Endothelial cell of umbilical vein (primary cell): ENCODE results near the gene COL26A1. TPM values are rescaled to one million over a fixed set of nuclear protein-coding genes. Genes with fewer than 3 reads are reported as not detected.

ENCODE experiments used
- BruUV-seq: library from RNA; stranded (reverse); fragments of 400-500 nt; replicated peaks from 2 replicates; lab custom pipeline; 2021; lab: Mats Ljungman, UMichigan
- CTCF ChIA-PET: fragments of 300-600, 350-600 bp; sonication (Branson Sonifier 250); formaldehyde crosslinking; loops from one replicate; lab custom pipeline; 2021; ENCODE audit warnings: antibody characterized with exemption, inconsistent platforms; lab: Charles Lee
- POLR2A ChIA-PET: fragments of 300-600, 350-600 bp; sonication (Branson Sonifier 250); formaldehyde crosslinking; loops from one replicate; lab custom pipeline; 2021; ENCODE audit warnings: antibody characterized with exemption, inconsistent platforms; lab: Charles Lee
- DNase-seq: peaks from one replicate; pipeline ENCODE4 v3.0.0-alpha.2; 2011; ENCODE audit warnings: low read depth, low spot score
- FAIRE-seq: peaks from 2 replicates; lab custom pipeline; 2011; peaks lifted over from hg19 to GRCh38; lab: Jason Lieb, UNC
- H2AFZ ChIP-seq: 2 replicates; pipeline ENCODE4 v1.6.0; 2012; ENCODE audit warnings: low read depth, low read length, control low read depth, inconsistent platforms
- H3K27ac ChIP-seq: 2 replicates; pipeline ENCODE4 v1.5.1; 2011; ENCODE audit warnings: low read depth, mild to moderate bottlenecking, control low read depth, low read length, moderate library complexity; ENCODE audit not compliant: insufficient read depth
- H3K27me3 ChIP-seq, 2 experiments: 2 replicates each; pipeline versions ENCODE4 v1.6.0 to v1.6.1; 2011; ENCODE audit warnings: low read length in 2 of 2, mixed read lengths in 1 of 2; ENCODE audit not compliant: control insufficient read depth in 2 of 2, insufficient read depth in 2 of 2
- H3K36me3 ChIP-seq, 2 experiments: 2 replicates in 1 of 2; 3 replicates in 1 of 2; pipeline ENCODE4 v1.5.1; 2011; ENCODE audit warnings: low read length in 2 of 2, mild to moderate bottlenecking in 1 of 2, moderate library complexity in 1 of 2; ENCODE audit not compliant: control insufficient read depth in 2 of 2, insufficient read depth in 2 of 2; ENCODE audit errors: extremely low read depth in 1 of 2
- H3K4me1 ChIP-seq: 3 replicates; pipeline ENCODE4 v1.5.1; 2011; ENCODE audit warnings: mild to moderate bottlenecking, low read length; ENCODE audit not compliant: control insufficient read depth, insufficient read depth; ENCODE audit errors: extremely low read depth
- H3K4me2 ChIP-seq: 2 replicates; pipeline ENCODE4 v1.6.1; 2011; ENCODE audit warnings: low read length, control low read depth, mixed read lengths; ENCODE audit not compliant: insufficient read depth
- H3K4me3 ChIP-seq, 3 experiments: fragments of 200-600 bp in 1 of 3; sonication (generic), shearing (Covaris generic) in 1 of 3; replicated peaks in 1 of 3; 2 replicates each; pipeline ENCODE4 v1.5.1; 2011 to 2016; ENCODE audit warnings: control low read depth in 3 of 3, low read length in 3 of 3, mild to moderate bottlenecking in 2 of 3, inconsistent platforms in 1 of 3, low read depth in 1 of 3, moderate library complexity in 1 of 3; ENCODE audit not compliant: insufficient read depth in 1 of 3
- H3K79me2 ChIP-seq: 2 replicates; pipeline ENCODE4 v1.6.0; 2012; ENCODE audit warnings: low read length, inconsistent platforms; ENCODE audit not compliant: control insufficient read depth, insufficient read depth
- H3K9ac ChIP-seq: replicated peaks from 2 replicates; pipeline ENCODE3; 2011; ENCODE audit warnings: low read length, control low read depth; ENCODE audit not compliant: insufficient read depth; ENCODE audit errors: extremely low read depth
- H3K9me1 ChIP-seq: replicated peaks from 3 replicates; pipeline ENCODE4 v1.6.0; 2011; ENCODE audit warnings: mild to moderate bottlenecking, low read length; ENCODE audit not compliant: control insufficient read depth, insufficient read depth; ENCODE audit errors: extremely low read depth
- H3K9me3 ChIP-seq: replicated peaks from 2 replicates; pipeline ENCODE4 v1.5.1; 2012; ENCODE audit warnings: low read length, inconsistent platforms; ENCODE audit not compliant: control insufficient read depth, insufficient read depth
- H4K20me1 ChIP-seq: replicated peaks from 2 replicates; pipeline ENCODE3; 2011; ENCODE audit warnings: mild to moderate bottlenecking, low read length; ENCODE audit not compliant: control insufficient read depth, insufficient read depth; ENCODE audit errors: extremely low read depth
- CTCF ChIP-seq, 2 donors: IDR thresholded peaks; 1 replicate in 1 of 2; 2 replicates in 1 of 2; pipeline ENCODE4 v1.5.1; 2011; ENCODE audit warnings: low read length in 2 of 2, mild to moderate bottlenecking in 2 of 2, moderate library complexity in 2 of 2, control low read depth in 1 of 2, inconsistent platforms in 1 of 2, low read depth in 1 of 2; ENCODE audit not compliant: insufficient read depth in 1 of 2; ENCODE audit errors: extremely low read depth in 1 of 2
- EZH2 ChIP-seq: IDR thresholded peaks from 2 replicates; pipeline ENCODE4 v1.6.1; 2012; ENCODE audit warnings: borderline replicate concordance, low read depth, mild to moderate bottlenecking, moderate library complexity, low read length, inconsistent platforms; ENCODE audit not compliant: severe bottlenecking
- FOS ChIP-seq: IDR thresholded peaks from 2 replicates; pipeline ENCODE4 v1.6.1; 2011; ENCODE audit warnings: mild to moderate bottlenecking, low read length, moderate library complexity, borderline replicate concordance; ENCODE audit not compliant: insufficient read depth
- GATA2 ChIP-seq: IDR thresholded peaks from 2 replicates; pipeline ENCODE4 v1.7.0; 2011; ENCODE audit warnings: low read depth, mild to moderate bottlenecking, moderate library complexity, mixed read lengths, low read length; ENCODE audit not compliant: insufficient read length, insufficient read depth
- JUN ChIP-seq: IDR thresholded peaks from 2 replicates; pipeline ENCODE4 v1.6.1; 2011; ENCODE audit warnings: borderline replicate concordance, low read depth; ENCODE audit not compliant: insufficient read length, insufficient read depth
- MAX ChIP-seq: IDR thresholded peaks from 2 replicates; pipeline ENCODE4 v1.6.1; 2011; ENCODE audit not compliant: insufficient read depth, insufficient read length
- MYC ChIP-seq: IDR thresholded peaks from one replicate; pipeline ENCODE4 v1.6.1; 2011; ENCODE audit warnings: mild to moderate bottlenecking, low read depth, low read length
- POLR2A ChIP-seq: IDR thresholded peaks from 2 replicates; pipeline ENCODE4 v1.6.1; 2012; ENCODE audit warnings: low read depth, mild to moderate bottlenecking, control low read depth, low read length
- POLR2AphosphoS5 ChIP-seq: IDR thresholded peaks from 2 replicates; pipeline ENCODE4 v1.6.1; 2012; ENCODE audit warnings: low read depth, mild to moderate bottlenecking, control low read depth, low read length, moderate library complexity; ENCODE audit not compliant: insufficient read depth
- dilution Hi-C: fragments of 300-500 bp; cut with MboI; formaldehyde crosslinking; loops from one replicate; pipeline ENCODE4 v1.15.0; 2019; ENCODE audit warnings: low sequenced_read_pairs; ENCODE audit not compliant: extremely low pct_ligation_motif_present
- intact Hi-C: fragments of 100-400 bp; cut with micrococcal nuclease; formaldehyde crosslinking; loops from one replicate; pipeline ENCODE4 v1.10.0; 2022
- polyA plus RNA-seq, 4 experiments: library from polyadenylated mRNA; depleted of rRNA in 3 of 4; stranded (reverse) in 3 of 4; unstranded in 1 of 4; fragments of >200 nt; gene quantifications; 2 replicates each; pipeline versions ENCODE4 v1.2.1 to v1.2.3, GENCODE V29; 2011 to 2012; ENCODE audit warnings: missing spikeins in 1 of 4
- total RNA-seq: library from RNA; stranded (reverse); gene quantifications from 2 replicates; pipeline ENCODE4 v1.2.3, GENCODE V29; 2021

COL26A1 gene
- total and polyA plus RNA-seq, 2 donors (not counting 3 experiments of a cell fraction or from before 2014, with no cell fraction given): not detected

GRCh38 chr7:101537935-101538595, 175.4 kb downstream of the COL26A1 start:
- no peak for TF ChIP-seq POLR2A
- no peak for TF ChIP-seq FOS
- no peak for TF ChIP-seq MAX
- no peak for TF ChIP-seq EZH2
- no peak for TF ChIP-seq CTCF (IDR thresholded peaks at IDR 0.05; ENCODE audit: extremely low read depth in 1 of 2, insufficient read depth in 1 of 2, low read depth in 1 of 2, low read length in 2 of 2)
- no peak for TF ChIP-seq JUN
- TF ChIP-seq GATA2: no peak
- TF ChIP-seq POLR2AphosphoS5: no peak
- TF ChIP-seq MYC: no peak
- ChIA-PET CTCF (interaction anchor here (0.6 to 1.0 kb wide), 4 partner anchors 9 to 216 kb away, joined by 3 to 4 read pairs (median 3); partner anchors contain the start of gene IFT22), POLR2A (no interaction called here)
- BruUV-seq: no TSS peak
- FAIRE-seq (no peak), DNase-seq (no peak)
- dilution Hi-C loops (no loop called here), intact Hi-C loops (loop anchor here (1.0 kb wide), 1 partner anchor 174 kb away; no protein-coding TSS in a partner anchor)
- Histone ChIP-seq H3K79me2 (no peaks in the 10 kb centered on the region), H3K4me3 (no peak overlapping the region), H3K36me3 (no peaks in the 10 kb centered on the region), H3K9ac (no peak overlapping the region), H3K27ac (no peak overlapping the region), H3K9me3 (no peaks in the 10 kb centered on the region), H3K9me1 (no peaks in the 10 kb centered on the region), H3K4me2 (no peak overlapping the region), H3K4me1 (no peaks in the 10 kb centered on the region), H2AFZ (no peak overlapping the region), H3K27me3 (no peaks in the 10 kb centered on the region), H4K20me1 (no peaks in the 10 kb centered on the region)
